Neutrophil (primary cell): ENCODE measurements around the gene TSPAN14.
A peak's percentile ranks its signal among the peaks of the same experiment; 100 is the strongest.

ENCODE experiments used
- H3K27ac ChIP-seq: fragments of 200-600 bp; sonication (generic); 2 replicates; pipeline ENCODE4 v1.5.1; 2016; ENCODE audit warnings: mild to moderate bottlenecking, moderate library complexity
- H3K27me3 ChIP-seq: fragments of 200-600 bp; sonication (generic); 2 replicates; pipeline ENCODE4 v1.6.0; 2016; ENCODE audit warnings: mild to moderate bottlenecking
- H3K36me3 ChIP-seq: fragments of 200-600 bp; sonication (generic); 2 replicates; pipeline ENCODE4 v1.5.1; 2017
- H3K4me1 ChIP-seq, 2 experiments: fragments of 200-600 bp in 1 of 2; sonication (generic) in 1 of 2; 1 replicate in 1 of 2; 2 replicates in 1 of 2; pipeline versions ENCODE4 v1.5.1 to v1.6.1; 2013 to 2016; ENCODE audit warnings: low read depth in 1 of 2, low read length in 1 of 2, mild to moderate bottlenecking in 1 of 2, moderate library complexity in 1 of 2; ENCODE audit not compliant: control insufficient read depth in 1 of 2, insufficient read depth in 1 of 2
- H3K4me3 ChIP-seq, 2 experiments: fragments of 200-600 bp in 1 of 2; sonication (generic) in 1 of 2; 1 replicate in 1 of 2; 2 replicates in 1 of 2; pipeline ENCODE4 v1.5.1; 2013 to 2016; ENCODE audit warnings: low read depth in 1 of 2, low read length in 1 of 2, mild to moderate bottlenecking in 1 of 2, moderate library complexity in 1 of 2
- H3K9me3 ChIP-seq: fragments of 200-600 bp; sonication (generic); 2 replicates; pipeline ENCODE4 v1.5.1; 2016
- CTCF ChIP-seq: fragments of 200-600 bp; sonication (generic); IDR thresholded peaks from 2 replicates; pipeline ENCODE4 v1.5.1; 2016; ENCODE audit warnings: antibody characterized with exemption

Gene TSPAN14

DNA sequence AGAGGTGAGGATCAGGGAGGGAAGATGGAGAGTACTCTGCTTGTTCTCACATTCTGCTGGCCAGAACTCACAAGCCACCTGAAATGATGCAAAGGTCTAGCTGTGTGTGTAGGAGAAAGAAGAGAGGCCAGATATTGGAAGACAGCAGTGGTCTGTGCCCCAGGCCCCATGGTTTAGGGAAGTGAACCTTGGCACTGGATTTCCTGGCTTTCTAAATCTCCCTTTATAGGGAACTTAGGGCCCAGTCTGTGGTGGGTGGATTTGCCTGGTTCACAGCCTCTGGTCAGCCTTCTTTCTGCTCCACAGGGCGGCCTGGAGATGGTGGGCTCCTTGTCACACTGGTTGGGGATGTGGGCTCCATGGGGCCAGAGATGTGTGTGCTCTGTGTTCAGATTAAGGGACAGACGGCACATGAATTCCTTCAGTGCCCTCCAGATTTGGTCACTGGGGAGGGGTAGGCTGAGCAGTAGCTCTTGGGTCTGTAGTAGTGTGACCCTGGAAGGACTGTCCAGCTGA is 74.1 kb downstream of the TSPAN14 start:
- Histone ChIP-seq H3K27me3 (no peaks in the 10 kb centered on the region), H3K4me1 (peaks cover 71 to 74% of the 10 kb centered on the region in 2 experiments), H3K36me3 (no peaks in the 10 kb centered on the region), H3K4me3 (no peak overlapping the region), H3K9me3 (no peaks in the 10 kb centered on the region), H3K27ac (peak overlapping the region; percentile 77)
- TF ChIP-seq CTCF: no peak

- Histone ChIP-seq H3K4me1 (peaks cover 71 to 73% of the 10 kb centered on the region in 2 experiments), H3K27ac (peak overlapping the region; percentile 77)
- no peak for TF ChIP-seq CTCF
These were observed 74.8 kb downstream of the TSPAN14 start for GRCh38 chr10:80528901-80529300.

GRCh38 chr10:80529604-80530003 is 75.5 kb downstream of the TSPAN14 start:
- TF ChIP-seq CTCF: no peak
- peaks cover 70 to 71% of the 10 kb centered on the region in 2 experiments for H3K4me1 ChIP-seq

More at GRCh38 chr10:80528901-80529300, 74.8 kb downstream of the TSPAN14 start:
- H3K4me3 ChIP-seq: no peak overlapping the region
- no peaks in the 10 kb centered on the region for H3K27me3 ChIP-seq
- no peaks in the 10 kb centered on the region for H3K9me3 ChIP-seq
- H3K36me3 ChIP-seq: no peaks in the 10 kb centered on the region

GRCh38 chr10:80530251-80530650 is 76.1 kb downstream of the TSPAN14 start:
- peaks cover 70 to 71% of the 10 kb centered on the region in 2 experiments for H3K4me1 ChIP-seq
- no peaks in the 10 kb centered on the region for H3K9me3 ChIP-seq
- no peak overlapping the region for H3K4me3 ChIP-seq
- TF ChIP-seq CTCF: no peak
- peak overlapping the region; percentile 77 for H3K27ac ChIP-seq
- no peaks in the 10 kb centered on the region for H3K27me3 ChIP-seq
- no peaks in the 10 kb centered on the region for H3K36me3 ChIP-seq

More at GRCh38 chr10:80529604-80530003, 75.5 kb downstream of the TSPAN14 start:
- Histone ChIP-seq H3K27me3 (no peaks in the 10 kb centered on the region), H3K4me3 (no peak overlapping the region), H3K27ac (peak overlapping the region; percentile 77), H3K9me3 (no peaks in the 10 kb centered on the region), H3K36me3 (no peaks in the 10 kb centered on the region)

DNA sequence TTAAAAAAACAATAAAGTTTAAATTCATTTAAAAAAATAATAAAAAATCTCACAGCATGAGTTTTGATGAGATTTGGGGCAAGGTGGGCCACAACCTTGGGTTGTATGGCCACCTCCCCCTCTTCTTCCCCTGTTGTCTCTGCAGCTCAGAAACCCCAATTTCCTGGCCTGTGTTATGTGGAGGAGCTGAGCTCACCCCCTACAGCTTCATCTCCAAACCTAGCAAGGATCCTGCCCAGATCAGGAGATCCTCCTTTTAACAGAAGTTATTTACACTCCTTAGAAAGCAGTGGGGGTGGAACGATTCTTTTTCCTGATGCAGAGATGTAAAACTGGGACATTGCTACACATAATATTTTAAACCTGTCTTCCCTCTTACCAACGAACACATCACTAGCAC is 76.7 kb downstream of the TSPAN14 start:
- H3K27me3 ChIP-seq: no peaks in the 10 kb centered on the region
- H3K9me3 ChIP-seq: no peaks in the 10 kb centered on the region
- no peak for TF ChIP-seq CTCF
- H3K36me3 ChIP-seq: no peaks in the 10 kb centered on the region
- H3K4me1 ChIP-seq: peaks cover 71 to 72% of the 10 kb centered on the region in 2 experiments
- peak overlapping the region; percentile 77 for H3K27ac ChIP-seq
- H3K4me3 ChIP-seq: no peak overlapping the region
